Stimulated activated CD8-positive, alpha-beta memory T cell treated with anti-CD3 and anti-CD28 coated beads, Interleukin-2, amount 100 ng/mL, for 1 hour (primary cell): Measurements from ENCODE around the gene DCAF4.

Experiments
- DNase-seq, 2 donors: peaks; one replicate each; pipeline ENCODE4 v3.0.0-alpha.2; 2020; ENCODE audit warnings: low read depth in 2 of 2

DCAF4 gene, protein sequence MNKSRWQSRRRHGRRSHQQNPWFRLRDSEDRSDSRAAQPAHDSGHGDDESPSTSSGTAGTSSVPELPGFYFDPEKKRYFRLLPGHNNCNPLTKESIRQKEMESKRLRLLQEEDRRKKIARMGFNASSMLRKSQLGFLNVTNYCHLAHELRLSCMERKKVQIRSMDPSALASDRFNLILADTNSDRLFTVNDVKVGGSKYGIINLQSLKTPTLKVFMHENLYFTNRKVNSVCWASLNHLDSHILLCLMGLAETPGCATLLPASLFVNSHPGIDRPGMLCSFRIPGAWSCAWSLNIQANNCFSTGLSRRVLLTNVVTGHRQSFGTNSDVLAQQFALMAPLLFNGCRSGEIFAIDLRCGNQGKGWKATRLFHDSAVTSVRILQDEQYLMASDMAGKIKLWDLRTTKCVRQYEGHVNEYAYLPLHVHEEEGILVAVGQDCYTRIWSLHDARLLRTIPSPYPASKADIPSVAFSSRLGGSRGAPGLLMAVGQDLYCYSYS

DNA sequence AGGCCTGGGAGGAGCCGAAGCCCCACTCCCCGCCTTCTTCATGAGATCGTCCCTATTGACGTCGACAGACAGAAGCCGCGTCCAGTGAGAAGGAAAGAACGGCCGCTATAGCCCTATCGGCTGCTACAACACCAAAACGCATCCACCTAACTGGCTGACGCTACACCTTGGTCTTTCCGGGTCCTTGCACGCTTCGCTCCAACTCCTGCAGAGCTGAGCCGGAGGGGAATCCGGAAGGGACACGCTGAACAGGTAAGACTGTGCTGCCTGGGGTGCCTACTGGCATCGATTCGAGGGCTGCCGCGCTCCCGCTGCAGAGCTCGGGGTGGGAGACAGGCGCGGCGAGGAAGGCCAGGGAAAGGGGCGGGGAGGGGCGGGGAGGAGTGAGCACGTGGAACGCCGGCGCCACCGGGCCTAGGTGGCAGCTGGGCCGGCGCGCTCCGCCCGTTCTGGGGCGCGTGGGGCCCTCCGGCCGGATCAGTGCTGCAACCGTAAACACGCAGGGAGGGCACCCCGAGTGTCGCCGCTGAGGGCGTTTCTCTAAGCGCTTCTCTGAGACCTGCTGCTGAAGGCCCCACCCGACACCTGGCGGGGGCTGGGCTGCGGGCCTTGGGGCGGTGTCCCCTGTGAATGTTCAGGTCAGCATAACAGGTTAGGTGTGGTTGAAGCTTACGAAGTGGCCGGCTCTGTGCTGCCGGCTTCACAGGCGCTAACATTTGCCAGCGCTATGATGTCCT lies at the start of gene DCAF4:
Gene DCAF4 (plus strand): TSS at position 173 of the 737 bp plus-strand sequence. CDS start 11,515 bp downstream, outside the sequence.
- DNase-seq = peak; percentile 79 to 88

DNA sequence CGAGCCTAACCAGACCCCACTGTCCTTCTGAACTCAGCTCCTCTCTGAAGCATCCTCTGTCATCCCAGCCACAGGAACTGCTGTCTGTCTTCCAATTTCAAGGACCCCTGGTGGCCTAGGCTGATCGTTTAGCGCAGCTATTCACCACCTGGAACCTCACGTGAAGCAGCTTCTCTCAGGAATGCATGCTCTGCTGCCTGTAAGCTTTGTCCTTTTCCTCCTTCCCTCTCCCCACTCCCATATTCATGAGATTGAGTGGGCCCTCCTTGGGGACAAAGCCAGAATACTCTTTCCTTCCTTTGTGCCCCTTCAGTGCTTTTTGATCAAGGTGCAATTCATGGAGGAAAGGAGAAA lies 49.6 kb upstream of the DCAF4 start:
- DNase-seq = no peak

DNA sequence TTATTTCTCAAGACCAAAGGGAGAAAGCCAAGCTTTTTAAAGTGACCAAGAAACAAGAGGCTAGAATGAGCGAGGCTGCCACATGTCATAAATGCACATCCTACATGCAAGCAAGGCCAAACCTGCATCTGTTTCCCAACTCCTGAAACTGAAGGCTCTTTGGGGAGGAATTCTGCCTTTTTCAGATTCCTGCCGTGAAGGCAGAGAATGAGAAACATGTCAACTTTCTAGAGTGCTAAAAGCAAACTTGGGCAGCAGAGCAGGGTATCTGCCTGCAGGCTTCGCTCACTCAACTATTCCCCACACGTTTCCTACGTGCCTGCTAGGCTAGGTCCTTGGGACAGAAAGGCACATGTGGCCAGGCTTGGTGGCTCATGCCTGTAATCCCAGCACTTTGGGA lies 47.5 kb upstream of the DCAF4 start:
- no peak for DNase-seq

DNA sequence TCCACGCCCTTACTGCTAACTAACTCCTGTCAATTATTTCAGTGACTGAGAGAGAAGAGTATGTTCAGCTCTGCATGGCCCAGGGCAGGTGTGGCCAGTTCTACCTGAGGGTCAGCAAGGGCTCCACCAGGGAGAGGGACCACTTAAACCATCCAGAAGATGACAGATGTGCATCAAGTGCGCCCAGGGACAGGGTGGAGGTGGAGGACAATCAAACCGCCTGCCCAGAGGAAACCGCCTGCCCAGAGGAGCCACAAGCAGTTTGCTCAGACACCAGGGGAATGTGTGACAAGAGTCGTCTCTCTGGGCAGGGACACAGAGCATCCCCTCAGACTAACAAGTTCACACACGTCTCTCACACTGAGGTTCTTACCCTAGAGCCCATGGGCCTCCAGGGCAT lies 46.8 kb upstream of the DCAF4 start:
- no peak for DNase-seq

DNA sequence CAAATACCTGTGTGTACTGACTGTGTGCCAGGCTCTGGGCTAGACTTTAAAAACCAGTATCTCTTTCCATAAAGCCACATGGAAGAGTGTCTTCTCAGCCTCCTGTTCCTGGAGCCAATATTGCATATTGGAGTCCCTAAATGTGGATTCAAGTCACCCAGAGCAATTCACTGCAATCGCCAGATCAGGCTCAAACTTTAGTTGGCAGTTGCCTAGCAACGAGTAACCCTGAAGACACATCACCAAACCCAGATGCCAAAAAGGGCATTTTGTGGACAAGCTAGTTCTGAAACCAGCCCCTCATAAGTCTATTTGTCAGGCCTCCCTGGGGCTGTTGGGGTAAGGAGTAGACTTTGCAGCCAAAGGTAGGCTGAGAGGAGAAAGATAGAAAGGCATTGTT lies 46.1 kb upstream of the DCAF4 start:
- no peak for DNase-seq

DNA sequence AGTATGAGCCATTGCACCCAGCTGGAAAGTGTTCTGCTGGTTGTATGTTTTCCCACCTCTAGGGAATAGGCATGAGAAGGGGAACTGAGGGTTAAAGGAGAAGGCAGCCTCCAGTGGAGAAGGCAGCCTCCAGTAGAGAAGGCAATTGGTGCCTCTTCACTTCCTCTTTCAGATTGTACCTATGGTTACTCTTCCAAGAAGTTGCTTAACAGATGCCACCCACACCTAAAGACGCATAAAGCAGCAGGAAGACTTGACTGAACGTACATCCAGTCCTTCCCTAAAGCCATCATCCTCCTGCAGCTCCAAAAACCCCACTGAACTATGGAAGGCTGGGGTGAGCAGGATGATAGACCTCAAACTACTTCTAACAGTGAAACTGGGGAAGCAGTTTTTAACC lies 45.4 kb upstream of the DCAF4 start:
- DNase-seq = no peak

DNA sequence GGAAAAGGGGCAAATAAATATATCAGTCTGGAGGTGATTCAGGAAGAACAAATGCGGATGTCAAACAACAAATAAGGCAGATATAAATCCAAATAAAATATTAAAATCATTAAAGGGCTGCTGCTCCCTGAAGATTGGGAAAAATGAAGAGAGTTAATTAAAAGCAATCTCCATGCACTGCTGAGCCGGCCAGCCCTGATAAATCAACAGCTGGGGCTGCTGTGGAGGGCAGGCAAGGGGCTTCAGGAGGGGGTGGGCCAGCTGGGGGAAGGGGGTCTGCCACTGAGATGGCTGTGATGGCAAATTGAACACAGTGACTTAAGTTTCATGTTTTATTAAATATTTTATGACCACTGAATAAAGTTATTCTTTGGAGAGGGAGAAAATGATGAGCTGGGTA lies 44.7 kb upstream of the DCAF4 start:
- no peak for DNase-seq

DNA sequence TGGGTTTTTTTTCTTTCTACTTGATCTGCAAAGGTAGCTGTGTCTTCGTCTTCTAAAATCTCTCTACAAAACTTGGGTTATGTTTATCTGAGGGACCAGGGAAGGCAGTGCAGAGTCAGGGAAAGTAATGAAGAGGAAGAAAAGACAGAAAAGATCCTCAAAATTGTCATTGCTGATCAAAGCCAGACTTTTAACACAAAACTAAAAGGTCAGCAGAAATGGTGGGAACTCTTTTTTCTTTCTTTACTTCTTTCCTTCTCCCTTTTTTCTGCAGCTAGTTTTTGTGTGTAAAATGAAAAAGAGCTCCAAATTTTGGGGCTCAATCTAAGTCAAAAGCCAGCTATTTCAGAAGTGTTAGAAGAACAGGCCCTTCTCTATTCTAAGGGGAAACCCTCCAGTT lies 44.2 kb upstream of the DCAF4 start:
- no peak for DNase-seq

DNA sequence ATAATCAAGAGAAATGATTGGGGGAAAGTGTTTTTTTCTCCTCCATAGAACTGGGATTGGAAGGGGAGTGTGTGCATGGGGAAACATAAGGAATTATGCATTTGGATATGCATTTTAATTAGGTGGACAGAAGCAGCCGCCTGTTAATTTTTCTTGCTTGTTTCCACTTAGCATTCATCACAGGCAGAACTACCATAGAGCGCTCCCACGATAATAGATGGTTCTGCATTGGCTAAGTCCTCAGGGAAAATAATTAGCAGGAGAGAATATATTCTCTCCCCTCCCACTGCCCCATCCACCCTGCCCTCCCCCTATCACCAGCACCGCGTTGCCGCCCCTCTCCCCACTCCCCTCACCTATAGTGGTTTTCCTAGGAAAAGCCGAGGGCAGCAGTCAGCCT lies 43.8 kb upstream of the DCAF4 start:
- no peak for DNase-seq

DNA sequence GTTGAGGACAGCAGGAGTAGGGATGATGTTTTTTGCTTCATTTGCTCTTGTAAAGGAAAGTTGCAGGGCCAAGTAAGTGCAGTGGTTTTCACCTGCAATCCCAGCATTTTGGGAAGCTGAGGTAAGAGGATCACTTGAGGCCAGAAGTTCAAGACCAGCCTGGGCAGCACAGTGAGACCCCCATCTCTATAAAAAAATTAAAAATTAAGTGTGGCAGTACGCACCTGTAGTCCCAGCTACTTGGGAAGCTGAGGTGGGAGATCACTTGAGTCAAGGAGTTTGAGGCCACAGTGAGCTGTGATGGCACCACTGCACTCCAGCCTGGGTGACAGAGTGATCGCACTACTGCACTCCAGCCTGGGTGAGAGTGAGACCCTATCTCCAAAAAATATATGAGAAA lies 43.2 kb upstream of the DCAF4 start:
- DNase-seq = no peak

DNA sequence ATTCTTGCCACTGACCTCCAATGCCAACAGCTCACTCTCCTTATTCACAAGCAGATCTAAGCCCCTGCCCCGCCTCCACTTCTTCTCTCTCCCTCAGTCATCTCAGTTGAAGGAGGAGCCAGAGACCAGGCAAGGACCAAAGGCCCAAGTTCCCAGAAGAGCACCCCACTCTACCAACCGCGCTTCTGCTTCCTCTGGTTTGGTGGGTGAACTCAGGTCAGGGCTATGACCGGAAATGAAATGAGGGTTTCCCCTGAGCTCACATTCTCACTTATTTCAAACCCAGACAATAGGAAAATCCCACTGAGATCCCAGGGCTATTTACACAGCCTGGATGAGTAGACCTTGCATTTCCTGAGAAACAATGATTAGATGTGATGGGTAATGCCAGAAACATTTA lies 42.3 kb upstream of the DCAF4 start:
- DNase-seq = no peak

DNA sequence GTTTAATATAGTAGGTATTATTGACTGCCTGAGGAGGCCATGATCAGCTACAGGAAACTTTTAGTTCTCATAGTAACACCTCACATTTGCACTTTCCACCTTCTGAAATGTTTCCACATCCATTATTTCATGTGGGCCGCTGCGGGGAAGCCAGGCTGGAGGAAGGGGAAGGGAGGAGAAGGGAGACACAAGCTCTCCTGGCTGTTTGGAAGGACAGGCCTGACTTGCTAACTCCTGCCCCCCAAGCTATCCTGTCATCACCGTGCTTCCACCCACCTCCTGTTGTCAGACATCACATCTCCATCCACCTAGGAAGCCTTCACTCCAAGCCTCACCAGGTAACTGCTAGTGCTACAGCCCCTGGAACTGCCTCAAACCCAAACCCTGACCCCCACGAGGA lies 41.9 kb upstream of the DCAF4 start:
- no peak for DNase-seq

DNA sequence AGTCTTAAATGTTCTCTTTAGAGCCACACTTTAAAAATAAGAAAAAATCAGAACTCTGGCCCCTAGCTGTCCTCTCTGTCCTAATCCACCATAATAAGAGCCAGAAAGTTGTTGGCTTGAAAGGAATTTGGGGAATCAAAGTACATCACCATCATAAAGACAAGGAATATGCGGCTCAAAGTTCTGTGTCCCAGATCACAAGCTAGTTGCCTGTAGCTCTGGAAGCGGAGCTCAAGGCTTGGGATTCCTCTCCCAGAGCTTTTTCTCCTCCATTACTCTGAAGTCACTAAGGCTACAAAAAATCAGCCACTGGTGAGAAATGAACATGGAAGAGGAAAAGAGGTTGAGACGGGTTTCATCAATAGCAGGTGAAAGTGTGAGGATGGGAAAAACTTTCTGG lies 38.8 kb upstream of the DCAF4 start:
- DNase-seq = no peak

DNA sequence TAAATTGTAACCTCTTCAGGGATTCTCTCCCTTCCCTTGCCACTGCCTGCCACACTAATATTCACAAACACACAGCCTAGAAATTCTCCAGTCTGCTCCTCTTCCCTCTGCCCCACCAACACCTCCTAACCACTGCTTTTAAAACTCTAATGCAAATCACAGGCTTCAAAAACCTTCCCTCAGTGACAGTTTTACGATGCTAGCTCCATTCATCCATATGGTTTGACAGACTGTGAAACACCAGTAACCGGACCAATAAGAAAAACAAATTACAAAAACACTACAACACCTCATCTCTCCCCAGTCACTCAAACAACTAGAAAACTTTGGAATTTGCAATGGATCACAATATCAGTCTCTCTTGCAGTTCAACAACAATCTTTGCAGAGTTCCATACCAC lies 38.1 kb upstream of the DCAF4 start:
- DNase-seq = no peak

DNA sequence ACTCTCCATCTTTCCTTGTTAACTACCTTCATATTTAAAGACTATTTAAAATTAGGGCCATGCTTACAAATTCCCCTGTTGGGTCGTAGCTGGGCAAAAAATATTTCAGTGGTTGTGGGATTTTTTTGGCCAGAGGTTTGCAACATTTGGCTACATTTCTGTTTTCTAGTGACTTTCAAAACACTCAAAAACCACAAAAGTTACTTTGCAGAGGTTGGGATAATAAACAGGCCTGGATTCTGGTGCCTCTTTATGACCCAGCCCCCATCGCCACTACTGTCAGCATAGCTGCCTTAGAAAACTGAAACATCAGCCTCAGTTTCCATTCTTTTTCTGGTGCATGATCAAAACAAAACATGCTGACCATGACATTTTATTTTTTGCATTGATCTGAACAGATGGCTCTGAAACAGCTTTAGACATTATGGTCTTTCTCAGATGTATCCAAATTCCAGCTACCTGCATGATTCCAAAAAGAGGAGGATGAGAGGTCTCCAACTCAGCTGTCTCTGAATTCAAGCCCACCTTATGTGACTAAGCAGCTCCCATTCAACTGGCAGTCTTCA lies 37.5 kb upstream of the DCAF4 start:
- DNase-seq = no peak

DNA sequence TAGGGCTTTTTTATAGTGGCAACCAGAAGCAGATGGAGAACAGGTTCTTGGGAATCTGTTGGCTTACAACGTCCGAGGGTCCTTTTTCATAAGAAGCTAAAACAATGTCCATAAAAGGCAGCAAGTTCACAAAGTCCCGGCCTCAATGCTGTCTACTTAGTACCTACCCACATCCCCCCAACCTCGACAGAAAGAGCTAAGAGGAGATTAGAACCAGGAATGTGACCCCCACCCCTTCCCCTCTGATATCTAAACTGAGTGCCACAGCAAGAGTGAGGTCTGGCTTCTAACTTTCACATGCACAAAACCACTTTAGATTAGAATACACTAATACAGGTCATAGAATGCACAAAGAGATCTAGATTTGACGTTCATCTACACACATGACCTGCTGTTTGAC lies 36.9 kb upstream of the DCAF4 start:
- no peak for DNase-seq

DNA sequence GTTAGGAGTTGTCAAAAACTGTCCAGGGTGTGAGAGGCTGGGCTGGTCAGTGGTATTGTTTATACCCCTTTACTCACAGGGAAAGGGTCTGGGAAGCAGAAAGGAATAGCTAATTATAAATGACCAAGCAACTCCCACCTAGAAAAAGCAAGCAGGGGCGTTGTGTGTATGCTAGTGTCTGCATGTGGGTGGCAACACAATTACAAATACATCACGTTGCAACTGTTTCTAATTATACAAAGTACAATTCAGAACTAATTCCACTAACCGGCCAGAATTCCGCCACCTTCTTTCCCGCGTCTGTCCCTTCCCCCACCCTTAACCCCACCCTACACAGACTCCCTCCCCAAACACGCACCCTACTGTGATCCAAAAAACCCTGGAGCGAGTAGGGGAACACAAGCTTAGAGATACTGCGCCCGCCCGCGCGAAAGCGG lies 34.6 kb upstream of the DCAF4 start:
- no peak for DNase-seq

DNA sequence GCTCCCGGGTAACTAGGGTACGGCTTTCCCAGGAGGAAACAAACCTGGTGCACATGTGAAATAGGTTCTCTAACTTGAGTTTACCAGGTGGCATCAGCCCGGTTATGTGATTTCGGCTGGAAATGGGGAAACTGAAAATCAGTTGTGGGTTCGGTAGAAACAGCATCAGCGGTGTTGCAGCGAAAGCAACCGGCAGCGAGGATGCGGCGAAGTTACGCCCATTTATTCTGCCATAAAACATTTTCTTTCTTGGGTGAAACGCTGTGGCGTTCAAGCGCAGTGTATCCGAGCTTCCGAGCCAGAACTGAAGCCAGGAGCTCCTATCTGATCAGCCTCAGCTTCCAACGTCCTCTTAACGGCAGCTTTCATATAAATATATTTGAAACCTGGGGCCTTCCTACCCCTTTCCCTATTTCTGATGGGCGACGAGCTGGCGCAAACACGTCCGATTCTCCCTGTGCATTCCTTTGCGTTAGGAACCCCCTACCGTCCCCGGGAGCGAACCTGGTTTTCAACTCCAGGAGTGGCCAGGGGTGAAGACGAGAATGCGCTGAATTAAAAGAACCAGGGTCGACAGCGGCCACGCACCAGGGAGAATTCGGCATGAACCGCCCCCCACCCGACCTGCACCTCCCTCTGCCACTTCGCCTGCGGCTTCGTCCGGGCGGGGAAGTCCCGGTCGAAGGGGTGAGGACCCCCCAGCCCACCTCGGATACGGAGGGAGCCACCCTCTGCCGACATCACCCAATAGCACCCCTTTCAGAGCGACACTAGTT lies 34.0 kb upstream of the DCAF4 start:
- no peak for DNase-seq

DNA sequence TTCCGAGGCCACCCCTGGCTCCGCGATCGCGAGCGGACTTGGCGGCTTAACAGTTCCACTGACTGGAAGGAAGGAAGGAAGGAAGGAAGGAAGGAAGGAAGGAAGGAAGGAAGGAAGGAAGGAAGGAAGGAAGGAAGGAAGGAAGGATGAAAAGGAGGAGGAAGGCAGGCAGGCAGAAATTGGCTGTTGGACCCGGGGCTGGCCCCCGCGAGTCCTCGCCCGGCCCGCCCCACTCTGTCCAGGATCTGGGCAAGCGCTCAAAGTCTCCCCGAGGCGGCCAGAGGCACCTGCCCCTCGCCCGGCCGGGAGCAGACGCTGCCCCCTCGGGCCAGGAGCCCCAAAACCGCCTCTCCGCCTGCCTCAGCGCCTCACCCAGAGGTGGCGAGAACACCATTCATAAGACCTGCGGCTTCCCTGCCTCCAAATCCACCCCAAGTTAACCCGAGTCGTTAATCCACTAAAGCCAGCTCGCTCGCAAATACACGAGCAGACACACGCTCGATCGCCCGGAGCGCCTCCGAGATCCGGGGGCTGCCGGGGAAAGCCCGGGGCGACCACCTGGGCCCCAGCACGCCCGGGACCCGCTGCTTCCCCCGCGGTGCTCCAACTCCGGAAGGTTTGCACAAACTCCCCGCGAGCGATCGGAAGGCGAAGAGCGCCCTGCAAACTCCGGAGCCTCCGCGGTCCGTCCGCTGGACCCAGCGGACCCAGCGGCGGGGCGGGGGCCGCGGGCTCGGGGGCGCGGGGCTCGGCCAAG lies 33.2 kb upstream of the DCAF4 start:
- DNase-seq = no peak

DNA sequence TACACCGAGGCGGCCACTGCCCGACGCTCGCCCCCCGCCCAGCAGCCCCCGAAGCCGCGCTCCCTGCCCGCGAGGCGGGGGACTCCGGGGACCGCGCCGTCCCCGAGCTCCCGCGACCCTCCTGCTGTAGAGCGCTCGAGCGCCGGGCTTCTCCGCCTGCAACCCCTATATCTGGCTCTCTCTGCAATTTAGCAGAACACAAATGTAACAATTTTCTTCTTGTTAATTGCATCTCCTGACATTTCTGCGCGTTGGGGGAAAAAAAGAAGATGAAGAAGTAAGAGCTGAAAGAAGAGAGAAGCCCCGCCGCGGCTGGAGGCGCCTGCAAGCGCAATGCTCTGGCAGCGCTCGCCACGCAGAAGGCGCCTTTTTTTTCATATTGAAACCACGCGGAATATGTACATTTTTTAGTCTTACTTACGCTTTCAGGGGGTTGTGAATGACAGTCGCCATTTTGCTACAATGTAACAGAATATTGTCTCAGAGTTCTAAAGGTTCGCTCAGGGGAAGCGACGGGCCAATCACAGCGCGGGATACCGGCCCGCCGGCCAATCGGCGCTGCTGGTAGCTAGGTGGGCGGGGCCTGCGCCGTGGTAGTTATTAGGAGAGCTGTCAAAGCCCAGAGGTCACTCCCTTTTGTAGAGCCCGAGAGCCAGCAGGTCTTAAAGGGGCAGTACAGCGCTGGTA lies 32.5 kb upstream of the DCAF4 start, which contains the start of gene DPF3:
Gene DPF3 (minus strand): TSS at position 466 of the 687 bp plus-strand sequence. CDS start 13 bp downstream, at position 453.
- peak; percentile 87 to 89 for DNase-seq

DNA sequence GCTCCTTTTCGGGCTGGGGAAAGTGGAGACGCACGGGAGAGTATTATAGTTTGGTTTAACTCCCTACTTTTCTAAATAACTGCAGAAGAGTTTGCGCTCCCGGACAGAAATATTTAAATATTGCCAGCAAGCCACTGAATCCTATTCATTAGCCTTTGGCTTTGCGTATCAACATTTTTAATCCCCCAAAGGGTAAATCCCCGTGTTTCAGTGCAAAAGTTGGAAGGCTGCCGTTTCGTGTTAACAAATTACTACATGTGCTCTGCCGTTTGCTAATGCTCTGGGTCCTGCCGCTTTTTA lies 32.0 kb upstream of the DCAF4 start:
- DNase-seq = no peak
